Measurements from ENCODE around the gene RIC1.
"Not testable (repeated sequence)": the region's sequence is repeated elsewhere in the genome, so short reads cannot be mapped to it uniquely, and the experiment has no call there.

The RIC1 gene

GRCh38 chr9:5627686-5628085, 1.2 kb upstream of the RIC1 start:
- DNase-seq (ENCODE audit: extremely low spot score); CTCF ChIA-PET: not testable (repeated sequence)
- POLR2A ChIA-PET, result interaction anchor here (0.7 to 1.6 kb wide), 2 partner anchors 177 to 189 kb away, joined by 3 to 4 read pairs; partner anchors contain the start of gene CD274
- TF ChIP-seq ZNF384 (IDR thresholded peaks at IDR 0.05), result peak; percentile 57; the same call in 1 of the 2 replicates

DNA sequence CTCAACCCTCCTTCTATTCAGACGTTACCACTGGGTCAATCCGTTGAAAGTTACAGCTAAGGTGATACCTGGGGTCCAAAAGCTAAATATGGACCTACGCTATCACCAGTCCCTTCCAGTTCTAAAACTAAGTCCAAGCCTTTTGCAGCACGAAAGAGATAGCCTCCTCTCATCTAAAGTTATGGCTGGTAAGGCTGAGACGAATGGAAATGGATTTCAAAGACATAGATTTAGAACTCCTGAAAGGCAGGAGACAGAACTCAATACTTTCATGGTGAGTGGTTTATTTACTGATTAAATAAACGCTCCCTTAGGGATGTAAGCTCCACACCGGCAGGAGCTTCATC, 751 bp upstream of the RIC1 start:
- no peak for DNase-seq (ENCODE audit: extremely low spot score)
- TF ChIP-seq, protein P1, sequence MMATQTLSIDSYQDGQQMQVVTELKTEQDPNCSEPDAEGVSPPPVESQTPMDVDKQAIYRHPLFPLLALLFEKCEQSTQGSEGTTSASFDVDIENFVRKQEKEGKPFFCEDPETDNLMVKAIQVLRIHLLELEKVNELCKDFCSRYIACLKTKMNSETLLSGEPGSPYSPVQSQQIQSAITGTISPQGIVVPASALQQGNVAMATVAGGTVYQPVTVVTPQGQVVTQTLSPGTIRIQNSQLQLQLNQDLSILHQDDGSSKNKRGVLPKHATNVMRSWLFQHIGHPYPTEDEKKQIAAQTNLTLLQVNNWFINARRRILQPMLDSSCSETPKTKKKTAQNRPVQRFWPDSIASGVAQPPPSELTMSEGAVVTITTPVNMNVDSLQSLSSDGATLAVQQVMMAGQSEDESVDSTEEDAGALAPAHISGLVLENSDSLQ (IDR thresholded peaks at IDR 0.05), result no peak
- TF ChIP-seq LEF1 (IDR thresholded peaks at IDR 0.05; ENCODE audit: borderline replicate concordance), result no peak
- TF ChIP-seq NFRKB (IDR thresholded peaks at IDR 0.05), result no peak
- TF ChIP-seq FOXA1 (IDR thresholded peaks at IDR 0.05), result no peak
- no peak for TF ChIP-seq L3MBTL2 (conservative IDR thresholded peaks at IDR 0.05)
- no peak for TF ChIP-seq TARDBP (IDR thresholded peaks at IDR 0.05)
- no peak for TF ChIP-seq FOXM1 (IDR thresholded peaks at IDR 0.05; ENCODE audit: borderline replicate concordance)
- TF ChIP-seq FOXK2 (IDR thresholded peaks at IDR 0.05), result no peak
- no peak for TF ChIP-seq HDGF (IDR thresholded peaks at IDR 0.05; ENCODE audit: borderline replicate concordance)
- TF ChIP-seq ARNT (IDR thresholded peaks at IDR 0.05), result no peak
- TF ChIP-seq SP1 (IDR thresholded peaks at IDR 0.05), result no peak
- TF ChIP-seq ELF4 (IDR thresholded peaks at IDR 0.05), result no peak
- TF ChIP-seq ZNF384 (IDR thresholded peaks at IDR 0.05), result no peak
- no peak for TF ChIP-seq SUZ12 (IDR thresholded peaks at IDR 0.05)
- ChIA-PET CTCF (no interaction called here), POLR2A (interaction anchor here (0.7 to 1.6 kb wide), 4 partner anchors 9 to 189 kb away, joined by 3 to 4 read pairs (median 4); partner anchors contain the start of gene CD274)

GRCh38 chr9:5629312-5630080, 589 bp downstream of the RIC1 start:
- DNase-seq (ENCODE audit: extremely low spot score), result peak; percentile 17
- no peak for TF ChIP-seq L3MBTL2 (conservative IDR thresholded peaks at IDR 0.05)
- no peak for TF ChIP-seq SUZ12 (IDR thresholded peaks at IDR 0.05)
- no peak for TF ChIP-seq HDGF (IDR thresholded peaks at IDR 0.05; ENCODE audit: borderline replicate concordance)
- ChIA-PET CTCF (no interaction called here), POLR2A (interaction anchor here (0.9 to 1.6 kb wide), 2 partner anchors 10 to 179 kb away, joined by 4 read pairs; partner anchors contain the start of gene CD274)

DNA sequence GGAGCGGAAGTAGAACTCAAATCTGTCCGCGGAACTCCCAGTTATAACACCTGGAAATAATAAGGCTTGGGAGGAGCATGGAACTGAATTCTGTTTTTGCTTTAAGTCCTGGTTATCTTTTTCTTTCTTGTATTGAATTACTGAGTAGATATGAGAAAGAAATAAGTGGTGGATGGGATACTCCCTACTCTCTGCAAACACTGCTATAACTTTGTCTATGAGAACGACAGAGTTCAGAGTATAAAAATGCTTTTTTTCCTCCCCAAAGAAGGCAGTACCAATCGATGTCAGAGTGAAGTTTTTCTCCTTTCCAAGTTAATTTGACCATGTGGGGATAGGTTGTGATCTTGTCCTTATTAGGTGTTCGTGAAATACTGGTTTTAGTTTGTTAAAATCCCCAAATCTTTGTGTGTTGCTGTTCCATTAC, 1.2 kb downstream of the RIC1 start:
- no peak for DNase-seq (ENCODE audit: extremely low spot score)
- CTCF ChIA-PET, result no interaction called here

GRCh38 chr9:5631026-5631425, 2.1 kb downstream of the RIC1 start:
- no peak for DNase-seq (ENCODE audit: extremely low spot score)
- POLR2A ChIA-PET, result no interaction called here
- TF ChIP-seq FOXM1 (IDR thresholded peaks at IDR 0.05; ENCODE audit: borderline replicate concordance) (no peak), FOXK2 (IDR thresholded peaks at IDR 0.05) (no peak)
- CTCF ChIA-PET, result no interaction called here

More for the DNA sequence above, 1.2 kb downstream of the RIC1 start:
- TF ChIP-seq ZNF384 (IDR thresholded peaks at IDR 0.05) (no peak), FOXA1 (IDR thresholded peaks at IDR 0.05) (no peak), L3MBTL2 (conservative IDR thresholded peaks at IDR 0.05) (no peak), SUZ12 (IDR thresholded peaks at IDR 0.05) (no peak)
- TF ChIP-seq, protein P1 (IDR thresholded peaks at IDR 0.05), result no peak
- POLR2A ChIA-PET, result no interaction called here

DNA sequence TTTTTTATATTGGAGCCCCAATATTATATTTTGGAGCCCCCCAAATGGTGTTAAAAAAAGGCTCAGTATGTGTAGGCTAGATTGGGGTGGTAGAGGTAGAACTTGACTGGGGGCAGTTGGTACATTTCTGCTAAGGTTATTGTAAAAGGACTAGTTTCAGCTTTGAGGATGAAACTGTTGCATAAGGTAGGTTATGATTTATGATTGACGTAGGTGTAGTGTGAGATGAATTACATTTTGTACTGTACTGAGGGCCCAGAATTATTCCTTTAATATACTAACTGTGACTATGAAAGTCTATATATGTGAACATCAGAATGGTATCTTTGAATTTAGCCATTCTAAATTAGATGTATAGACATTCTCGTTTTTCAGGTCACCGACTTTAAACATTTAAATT, 3.6 kb downstream of the RIC1 start:
- ChIA-PET POLR2A (no interaction called here), CTCF (no interaction called here)
- no peak for DNase-seq (ENCODE audit: extremely low spot score)
- TF ChIP-seq BHLHE40 (IDR thresholded peaks at IDR 0.05; ENCODE audit: borderline replicate concordance) (no peak), FOXK2 (IDR thresholded peaks at IDR 0.05) (no peak), FOXM1 (IDR thresholded peaks at IDR 0.05; ENCODE audit: borderline replicate concordance) (no peak), ELF4 (IDR thresholded peaks at IDR 0.05) (no peak)

- CTCF ChIA-PET, result no interaction called here
- no peak for DNase-seq (ENCODE audit: extremely low spot score)
- POLR2A ChIA-PET, result no interaction called here
- no peak for TF ChIP-seq ELF4 (IDR thresholded peaks at IDR 0.05)
- no peak for TF ChIP-seq TARDBP (IDR thresholded peaks at IDR 0.05)
- TF ChIP-seq NFRKB (IDR thresholded peaks at IDR 0.05), result no peak
- no peak for TF ChIP-seq FOXM1 (IDR thresholded peaks at IDR 0.05; ENCODE audit: borderline replicate concordance)
- TF ChIP-seq, protein P1 (IDR thresholded peaks at IDR 0.05), result no peak
- no peak for TF ChIP-seq ZNF384 (IDR thresholded peaks at IDR 0.05)
- no peak for TF ChIP-seq SUZ12 (IDR thresholded peaks at IDR 0.05)
Observed at GRCh38 chr9:5633243-5633642, 4.3 kb downstream of the RIC1 start.

DNA sequence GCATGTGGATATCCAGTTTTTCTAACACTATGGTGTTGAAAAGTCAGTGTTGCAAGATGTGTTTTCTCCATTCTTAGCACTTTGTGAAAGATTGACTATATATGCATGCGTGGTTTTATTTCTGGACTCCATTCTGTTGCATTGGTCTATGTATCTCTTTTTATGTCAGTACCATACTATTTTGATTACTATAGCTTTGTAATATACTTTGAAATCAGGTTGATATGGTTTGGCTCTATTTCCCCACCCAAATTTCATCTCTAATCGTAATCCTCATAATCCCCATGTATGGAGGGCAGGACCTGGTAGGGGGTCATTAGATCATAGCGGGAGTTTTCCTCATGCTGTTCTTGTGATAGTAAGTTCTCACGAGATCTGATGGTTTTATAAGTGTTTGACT, 6.5 kb downstream of the RIC1 start:
- DNase-seq (ENCODE audit: extremely low spot score), result no peak
- POLR2A ChIA-PET, result no interaction called here
- CTCF ChIA-PET, result no interaction called here
- TF ChIP-seq FOXA1 (IDR thresholded peaks at IDR 0.05) (no peak), SP1 (IDR thresholded peaks at IDR 0.05) (no peak), ZNF384 (IDR thresholded peaks at IDR 0.05) (no peak), ELF4 (IDR thresholded peaks at IDR 0.05) (no peak)

All from HEK293T (cell line).